Vagina (tissue), 2 donors: ENCODE results near the gene SLC34A1.

Experiments
- CTCF ChIP-seq, 3 experiments: fragments of 450-650 bp in 2 of 3; fragments of 200-600 bp in 1 of 3; sonication (generic) in 1 of 3; IDR thresholded peaks; one replicate each; pipeline ENCODE4 v1.5.1; 2017 to 2019; ENCODE audit warnings: antibody characterized with exemption in 3 of 3, mild to moderate bottlenecking in 2 of 3, moderate library complexity in 2 of 3
- POLR2AphosphoS5 ChIP-seq, 2 donors: sonication (generic); formaldehyde crosslinking; IDR thresholded peaks; one replicate each; pipeline ENCODE4 v1.9.0; 2017; ENCODE audit warnings: antibody characterized with exemption in 2 of 2, mild to moderate bottlenecking in 2 of 2, low read depth in 1 of 2; ENCODE audit not compliant: insufficient read depth in 1 of 2

GRCh38 chr5:177397875-177398390 lies 13.7 kb downstream of the SLC34A1 start:
- no peak for TF ChIP-seq CTCF (IDR thresholded peaks at IDR 0.05)
- TF ChIP-seq POLR2AphosphoS5 (IDR thresholded peaks at IDR 0.05; ENCODE audit: insufficient read depth in 1 of 2, low read depth in 1 of 2): no peak
